Breast epithelium (tissue), 4 donors: ENCODE measurements around the gene ADORA2B. TPM values are rescaled to one million over a fixed set of nuclear protein-coding genes. Genes with fewer than 3 reads are reported as not detected.

Experiments used
- DNase-seq, 2 donors: peaks; one replicate each; pipeline ENCODE4 v3.0.0-alpha.2; 2019; ENCODE audit warnings: low spot score in 2 of 2
- H3K27ac ChIP-seq, 2 donors: fragments of 200-600 bp; sonication (generic) in 1 of 2; one replicate each; pipeline ENCODE4 v1.5.1; 2016 to 2019; ENCODE audit warnings: mild to moderate bottlenecking in 1 of 2
- H3K27me3 ChIP-seq, 2 donors: fragments of 200-600 bp; sonication (generic) in 1 of 2; one replicate each; pipeline versions ENCODE4 v1.5.1 to v1.6.0; 2017 to 2019; ENCODE audit warnings: control low read depth in 1 of 2, mild to moderate bottlenecking in 1 of 2
- H3K36me3 ChIP-seq: fragments of 200-600 bp; one replicate; pipeline ENCODE4 v1.5.1; 2019
- H3K4me1 ChIP-seq, 2 donors: fragments of 200-600 bp; sonication (generic); one replicate each; pipeline ENCODE4 v1.5.1; 2016 to 2019; ENCODE audit warnings: control low read depth in 1 of 2
- H3K4me3 ChIP-seq, 3 donors: fragments of 200-600 bp; sonication (generic); 1 replicate in 2 of 3; 2 replicates in 1 of 3; pipeline ENCODE4 v1.5.1; 2016 to 2019; ENCODE audit warnings: mild to moderate bottlenecking in 3 of 3, moderate library complexity in 2 of 3
- H3K9me3 ChIP-seq, 2 donors: fragments of 200-600 bp; sonication (generic) in 1 of 2; one replicate each; pipeline ENCODE4 v1.5.1; 2016 to 2019; ENCODE audit warnings: control low read depth in 1 of 2
- CTCF ChIP-seq, 3 donors: fragments of 450-650 bp; IDR thresholded peaks; one replicate each; pipeline ENCODE4 v1.5.1; 2016 to 2017; ENCODE audit warnings: antibody characterized with exemption in 3 of 3, mild to moderate bottlenecking in 3 of 3, moderate library complexity in 3 of 3
- POLR2A ChIP-seq: fragments of 450-650 bp; IDR thresholded peaks from one replicate; pipeline ENCODE4 v1.6.1; 2016; ENCODE audit warnings: antibody characterized with exemption, mild to moderate bottlenecking, moderate library complexity
- POLR2AphosphoS5 ChIP-seq, 3 donors: sonication (generic); formaldehyde crosslinking; IDR thresholded peaks; one replicate each; pipeline ENCODE4 v1.6.1; 2017; ENCODE audit warnings: antibody characterized with exemption in 3 of 3
- intact Hi-C: fragments of 100-400 bp; cut with DNase I; formaldehyde crosslinking; loops from one replicate; pipeline ENCODE4 v1.15.1; 2023; ENCODE audit warnings: low total_unique reads
- total RNA-seq, 3 donors: library from RNA; depleted of rRNA; stranded (reverse); fragments of >200 nt; gene quantifications; one replicate each; pipeline ENCODE4 v1.1.0, GENCODE V29; 2016

Gene ADORA2B
- total RNA-seq, 3 donors from 2014 or later: 0.48 to 5.6 (median 4.9) TPM

DNA sequence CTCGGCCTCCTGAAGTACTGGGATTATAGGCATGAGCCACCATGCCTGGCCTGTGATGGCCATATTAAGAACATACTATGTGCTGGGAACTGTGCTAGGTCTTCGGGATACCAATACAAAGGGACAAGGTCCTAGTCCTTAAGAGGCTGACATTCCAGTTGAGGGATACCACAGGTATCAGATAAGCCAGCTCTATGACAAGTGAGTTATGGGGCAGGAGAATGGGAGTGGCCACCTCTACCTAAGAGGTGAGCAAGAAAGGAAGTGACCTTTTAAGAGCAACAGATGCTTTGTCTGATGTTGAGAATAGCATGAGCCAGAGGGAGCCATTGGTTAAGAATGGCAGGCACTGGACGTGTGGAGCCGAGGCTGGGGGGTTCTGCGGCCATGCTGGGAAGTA lies 27.0 kb downstream of the ADORA2B start:
- no peaks in the 10 kb centered on the region for H3K9me3 ChIP-seq
- H3K36me3 ChIP-seq: no peaks in the 10 kb centered on the region
- no peaks in the 10 kb centered on the region for H3K27me3 ChIP-seq
- no peak overlapping the region for H3K4me3 ChIP-seq
- peaks cover 0 to 3% of the 10 kb centered on the region in 2 donors for H3K4me1 ChIP-seq
- TF ChIP-seq POLR2A: no peak
- no peak for TF ChIP-seq POLR2AphosphoS5 (IDR thresholded peaks at IDR 0.05)
- TF ChIP-seq CTCF (IDR thresholded peaks at IDR 0.05): no peak
- DNase-seq: no peak
- intact Hi-C loops: no loop called here
- H3K27ac ChIP-seq: no peak overlapping the region

DNA sequence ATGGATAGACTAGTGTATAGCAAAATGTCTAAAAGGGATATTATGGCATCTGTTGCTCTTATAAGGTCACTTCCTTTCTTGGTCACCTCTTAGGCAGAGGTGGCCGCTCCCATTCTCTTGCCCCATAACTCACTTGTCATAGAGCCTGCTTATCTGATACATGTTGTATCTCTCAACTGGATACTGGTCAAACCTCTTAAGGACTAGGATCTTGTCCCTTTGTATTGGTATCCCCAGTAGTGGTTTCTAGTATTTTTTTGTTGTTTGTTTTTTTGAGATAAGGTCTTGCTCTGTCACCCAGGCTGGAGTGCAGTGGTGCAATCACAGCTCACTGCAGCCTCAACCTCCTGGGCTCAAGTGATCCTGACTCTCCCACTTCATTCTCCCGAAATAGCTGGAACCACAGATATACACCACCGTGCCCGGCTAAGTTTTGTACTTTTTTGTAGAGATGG lies 27.6 kb downstream of the ADORA2B start:
- Histone ChIP-seq H3K4me1 (no peaks in the 10 kb centered on the region), H3K27ac (no peak overlapping the region), H3K36me3 (no peaks in the 10 kb centered on the region), H3K9me3 (no peaks in the 10 kb centered on the region), H3K27me3 (no peaks in the 10 kb centered on the region), H3K4me3 (no peak overlapping the region)
- TF ChIP-seq POLR2A (no peak), CTCF (IDR thresholded peaks at IDR 0.05) (no peak), POLR2AphosphoS5 (IDR thresholded peaks at IDR 0.05) (no peak)
- intact Hi-C loops: no loop called here
- no peak for DNase-seq

DNA sequence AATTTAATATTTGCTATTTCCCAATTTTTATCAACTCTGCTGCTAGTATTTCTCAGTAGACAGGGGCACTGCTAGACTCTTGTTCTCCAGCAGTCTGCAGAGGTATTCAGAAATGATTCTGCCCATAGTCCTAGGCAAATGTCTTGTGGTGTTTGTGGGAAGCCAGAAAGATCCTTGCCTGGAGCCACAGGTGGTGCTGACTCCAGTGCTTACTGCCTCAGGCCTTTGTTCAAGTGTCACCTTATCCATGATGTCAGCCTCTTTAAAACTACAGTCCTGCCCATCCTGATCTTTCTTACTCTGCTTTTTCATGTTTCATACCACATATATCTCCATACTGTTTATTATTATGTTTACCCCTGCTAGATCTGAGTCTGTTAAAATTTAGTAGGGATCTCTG lies 28.1 kb downstream of the ADORA2B start:
- no peak for DNase-seq
- H3K4me1 ChIP-seq: no peaks in the 10 kb centered on the region
- TF ChIP-seq POLR2A: no peak
- no peak for TF ChIP-seq POLR2AphosphoS5 (IDR thresholded peaks at IDR 0.05)
- no peak for TF ChIP-seq CTCF (IDR thresholded peaks at IDR 0.05)
- no peaks in the 10 kb centered on the region for H3K9me3 ChIP-seq
- intact Hi-C loops: no loop called here
- no peaks in the 10 kb centered on the region for H3K27me3 ChIP-seq
- no peak overlapping the region for H3K4me3 ChIP-seq
- H3K36me3 ChIP-seq: no peaks in the 10 kb centered on the region
- no peak overlapping the region for H3K27ac ChIP-seq

DNA sequence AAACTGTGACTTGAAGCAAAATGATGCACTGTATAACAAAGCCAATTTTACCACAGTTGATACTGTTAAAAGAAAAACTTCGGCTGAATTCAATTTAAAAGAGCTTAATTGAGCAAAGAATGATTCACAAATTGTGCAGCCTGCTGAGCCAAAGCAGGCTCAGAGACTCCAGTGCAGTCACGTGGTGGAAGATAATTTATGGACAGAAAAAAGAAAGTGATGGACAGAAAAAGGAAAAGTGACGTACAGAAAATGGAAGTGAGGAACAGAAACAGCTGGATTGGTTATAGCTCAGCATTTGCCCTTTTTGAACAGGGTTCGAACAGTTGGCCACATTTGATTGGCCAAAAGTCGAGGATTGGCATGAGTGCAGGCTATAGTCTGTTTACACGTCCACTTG lies 28.9 kb downstream of the ADORA2B start:
- no peak overlapping the region for H3K27ac ChIP-seq
- no peaks in the 10 kb centered on the region for H3K27me3 ChIP-seq
- H3K36me3 ChIP-seq: no peaks in the 10 kb centered on the region
- DNase-seq: no peak
- no peaks in the 10 kb centered on the region for H3K9me3 ChIP-seq
- no peaks in the 10 kb centered on the region for H3K4me1 ChIP-seq
- intact Hi-C loops: no loop called here
- no peak overlapping the region for H3K4me3 ChIP-seq
- TF ChIP-seq POLR2AphosphoS5 (IDR thresholded peaks at IDR 0.05): no peak
- no peak for TF ChIP-seq CTCF (IDR thresholded peaks at IDR 0.05)
- TF ChIP-seq POLR2A: no peak

GRCh38 chr17:15977894-15978293 lies 33.0 kb downstream of the ADORA2B start:
- Histone ChIP-seq H3K27ac (no peak overlapping the region), H3K27me3 (no peaks in the 10 kb centered on the region), H3K4me1 (no peaks in the 10 kb centered on the region), H3K36me3 (no peaks in the 10 kb centered on the region), H3K9me3 (no peaks in the 10 kb centered on the region), H3K4me3 (no peak overlapping the region)
- intact Hi-C loops: no loop called here
- DNase-seq: no peak
- TF ChIP-seq CTCF (IDR thresholded peaks at IDR 0.05): no peak
- TF ChIP-seq POLR2AphosphoS5 (IDR thresholded peaks at IDR 0.05): no peak
- TF ChIP-seq POLR2A: no peak
